NCI-H2227 treated with DMSO at 0.1 percent for 48 hours (cell line): Measurements from ENCODE around the gene PTPRCAP.

Source experiments
- DNase-seq: peaks from one replicate; lab custom pipeline; 2025; lab: John Stamatoyannopoulos, UW

Gene PTPRCAP

GRCh38 chr11:67396259-67396581 is 41.3 kb downstream of the PTPRCAP start:
- no peak for DNase-seq

DNA sequence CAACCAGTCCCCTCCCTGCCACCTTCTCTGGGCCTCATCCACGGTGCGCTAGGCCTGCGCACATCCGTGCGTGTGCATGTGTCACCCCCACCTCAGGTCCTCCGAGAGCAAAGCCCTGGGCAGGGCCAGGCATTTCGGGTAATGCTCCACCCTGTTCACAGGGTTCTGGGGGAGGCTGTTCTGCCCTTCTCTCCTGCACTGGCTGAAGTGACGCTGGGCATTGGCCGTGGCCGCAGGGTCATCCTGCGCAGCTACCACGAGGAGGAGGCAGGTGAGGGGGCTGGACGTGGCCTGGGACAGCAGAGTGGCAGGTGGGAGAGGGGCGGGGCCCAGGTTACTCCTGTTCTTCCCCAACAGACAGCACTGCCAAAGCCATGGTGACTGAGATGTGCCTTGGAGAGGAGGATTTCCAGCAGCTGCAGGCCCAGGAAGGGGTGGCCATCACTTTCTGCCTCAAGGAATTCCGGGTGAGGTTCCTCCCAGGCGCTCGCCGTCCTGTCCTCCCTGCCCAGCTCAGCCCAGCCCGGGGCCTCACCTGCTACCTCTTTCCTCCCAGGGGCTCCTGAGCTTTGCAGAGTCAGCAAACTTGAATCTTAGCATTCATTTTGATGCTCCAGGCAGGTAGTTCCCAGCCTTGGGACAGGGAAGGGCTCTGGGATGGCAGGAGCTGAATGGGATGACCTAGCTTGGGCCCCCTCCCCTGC is 41.8 kb downstream of the PTPRCAP start:
- no peak for DNase-seq

GRCh38 chr11:67393990-67394389 is 43.5 kb downstream of the PTPRCAP start:
- DNase-seq = no peak

DNA sequence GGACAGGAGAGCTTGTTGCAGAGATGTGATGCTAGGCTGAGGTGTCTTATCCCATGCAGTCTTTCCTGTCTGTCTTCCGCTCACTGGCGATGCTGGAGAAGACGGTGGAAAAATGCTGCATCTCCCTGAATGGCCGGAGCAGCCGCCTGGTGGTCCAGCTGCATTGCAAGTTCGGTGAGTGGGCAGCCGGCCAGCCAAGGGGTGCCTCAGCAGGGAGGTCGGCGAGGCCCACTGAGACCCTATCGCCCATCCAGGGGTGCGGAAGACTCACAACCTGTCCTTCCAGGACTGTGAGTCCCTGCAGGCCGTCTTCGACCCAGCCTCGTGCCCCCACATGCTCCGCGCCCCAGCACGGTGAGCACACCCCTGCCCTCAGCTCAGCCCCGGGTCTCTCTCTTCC is 44.0 kb downstream of the PTPRCAP start:
- DNase-seq = no peak

DNA sequence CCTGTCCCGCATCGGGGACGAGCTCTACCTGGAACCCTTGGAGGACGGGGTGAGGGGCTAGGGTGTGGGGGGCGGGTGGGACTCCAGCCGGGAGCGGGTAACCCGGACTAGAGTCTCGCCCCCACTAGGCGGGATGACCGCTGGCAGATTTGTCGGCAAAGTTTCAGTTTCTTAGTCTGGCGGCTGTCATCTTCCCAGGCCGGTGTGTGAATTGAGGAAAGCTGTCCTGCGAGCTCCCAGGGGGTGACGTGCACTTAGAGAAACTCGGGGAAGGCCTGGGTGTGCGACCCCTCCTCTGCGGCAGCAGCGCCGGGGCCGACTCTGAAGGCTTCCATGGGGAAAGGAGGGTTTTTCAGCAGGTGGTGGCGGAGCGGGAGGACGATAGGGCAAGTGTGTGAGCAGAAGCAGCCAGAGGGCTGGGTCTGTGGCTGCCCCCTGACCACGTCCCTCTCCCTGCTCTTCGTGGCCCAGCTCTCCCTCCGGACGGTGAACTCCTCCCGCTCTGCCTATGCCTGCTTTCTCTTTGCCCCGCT is 45.2 kb downstream of the PTPRCAP start:
- no peak for DNase-seq

- DNase-seq = peak; percentile 90
Observed at GRCh38 chr11:67391304-67392182, 45.9 kb downstream of the PTPRCAP start, which contains the start of gene RAD9A. TSS of gene RAD9A (plus strand) at chr11:67391986. CDS start at chr11:67392045, 59 bp downstream.

DNA sequence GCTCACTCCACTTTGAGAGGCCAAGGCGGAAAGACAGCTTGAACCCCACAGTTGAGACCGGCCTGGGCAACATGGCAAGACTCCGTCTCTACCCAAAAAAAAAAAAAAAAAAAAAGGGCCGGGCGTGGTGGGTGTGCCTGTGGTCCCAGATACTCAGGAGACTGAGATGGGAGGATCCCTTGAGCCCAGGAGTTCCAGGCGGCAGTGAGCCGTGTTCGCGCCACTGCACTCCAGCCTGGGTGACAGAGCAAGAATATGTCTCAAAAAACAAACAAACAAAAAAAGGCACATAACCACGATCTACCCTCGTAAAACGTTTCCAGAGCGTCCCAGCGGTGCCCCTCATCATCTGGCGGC is 46.6 kb downstream of the PTPRCAP start:
- DNase-seq = no peak

DNA sequence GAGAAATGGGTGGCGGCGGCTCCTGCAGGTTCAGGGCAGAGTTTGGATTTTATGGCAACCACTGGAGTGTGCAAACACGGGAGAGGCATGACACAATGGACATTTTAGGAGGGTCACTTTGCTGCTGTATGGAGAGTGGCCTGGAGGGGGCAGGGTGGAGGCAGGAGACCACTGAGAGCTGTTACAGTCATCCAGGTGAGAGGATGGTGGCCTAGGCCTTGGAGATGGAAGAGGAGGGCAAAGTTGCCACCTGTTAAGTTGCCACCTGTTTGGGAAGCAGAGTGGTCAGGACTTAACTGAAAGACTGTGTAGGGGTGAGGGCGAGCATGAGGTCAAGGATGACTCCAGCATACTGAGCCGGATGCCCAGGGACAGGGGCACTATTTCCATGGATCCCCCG is 48.0 kb downstream of the PTPRCAP start:
- DNase-seq = no peak

GRCh38 chr11:67387518-67387917 is 50.0 kb downstream of the PTPRCAP start:
- no peak for DNase-seq

GRCh38 chr11:67387069-67387468 is 50.4 kb downstream of the PTPRCAP start:
- DNase-seq = no peak
